ENCODE data around the gene ARL17A.
"Not testable (repeated sequence)": the region's sequence is repeated elsewhere in the genome, so short reads cannot be mapped to it uniquely, and the experiment has no call there.

- TF ChIP-seq, protein P1, sequence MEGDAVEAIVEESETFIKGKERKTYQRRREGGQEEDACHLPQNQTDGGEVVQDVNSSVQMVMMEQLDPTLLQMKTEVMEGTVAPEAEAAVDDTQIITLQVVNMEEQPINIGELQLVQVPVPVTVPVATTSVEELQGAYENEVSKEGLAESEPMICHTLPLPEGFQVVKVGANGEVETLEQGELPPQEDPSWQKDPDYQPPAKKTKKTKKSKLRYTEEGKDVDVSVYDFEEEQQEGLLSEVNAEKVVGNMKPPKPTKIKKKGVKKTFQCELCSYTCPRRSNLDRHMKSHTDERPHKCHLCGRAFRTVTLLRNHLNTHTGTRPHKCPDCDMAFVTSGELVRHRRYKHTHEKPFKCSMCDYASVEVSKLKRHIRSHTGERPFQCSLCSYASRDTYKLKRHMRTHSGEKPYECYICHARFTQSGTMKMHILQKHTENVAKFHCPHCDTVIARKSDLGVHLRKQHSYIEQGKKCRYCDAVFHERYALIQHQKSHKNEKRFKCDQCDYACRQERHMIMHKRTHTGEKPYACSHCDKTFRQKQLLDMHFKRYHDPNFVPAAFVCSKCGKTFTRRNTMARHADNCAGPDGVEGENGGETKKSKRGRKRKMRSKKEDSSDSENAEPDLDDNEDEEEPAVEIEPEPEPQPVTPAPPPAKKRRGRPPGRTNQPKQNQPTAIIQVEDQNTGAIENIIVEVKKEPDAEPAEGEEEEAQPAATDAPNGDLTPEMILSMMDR (IDR thresholded peaks at IDR 0.05; ENCODE audit: low read depth, low read length), result not testable (repeated sequence)
- not testable (repeated sequence) for TF ChIP-seq MYC (IDR thresholded peaks at IDR 0.05; ENCODE audit: low read depth, low read length)
These were observed 18.9 kb upstream of the ARL17A start for GRCh38 chr17:46598344-46598931.

Measured in NB4 (cell line).